ENCODE measurements around the gene MRPS16.

DNA sequence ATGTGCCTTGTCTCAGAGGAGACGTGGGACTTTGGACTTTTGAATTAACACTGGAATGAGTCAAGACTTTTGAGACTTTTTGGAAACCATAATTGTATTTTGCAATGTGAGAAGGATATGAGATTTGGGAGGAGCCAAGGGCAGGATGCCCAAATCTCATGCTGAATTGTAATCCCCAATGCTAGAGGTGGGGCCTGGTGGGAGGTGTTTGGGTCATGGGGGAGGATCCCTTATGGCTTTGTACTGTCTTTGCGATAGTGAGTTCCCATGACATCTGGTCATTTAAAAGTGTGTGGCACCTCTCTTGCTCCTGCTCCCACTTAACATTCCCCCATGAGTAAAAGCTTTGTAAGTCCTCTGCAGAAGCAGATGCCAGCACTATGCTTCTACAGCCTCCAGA, 44.6 kb downstream of the MRPS16 start:
- TF ChIP-seq EZH2phosphoT487 (IDR thresholded peaks at IDR 0.05; ENCODE audit: low read length), result no peak
- TF ChIP-seq, protein P1, sequence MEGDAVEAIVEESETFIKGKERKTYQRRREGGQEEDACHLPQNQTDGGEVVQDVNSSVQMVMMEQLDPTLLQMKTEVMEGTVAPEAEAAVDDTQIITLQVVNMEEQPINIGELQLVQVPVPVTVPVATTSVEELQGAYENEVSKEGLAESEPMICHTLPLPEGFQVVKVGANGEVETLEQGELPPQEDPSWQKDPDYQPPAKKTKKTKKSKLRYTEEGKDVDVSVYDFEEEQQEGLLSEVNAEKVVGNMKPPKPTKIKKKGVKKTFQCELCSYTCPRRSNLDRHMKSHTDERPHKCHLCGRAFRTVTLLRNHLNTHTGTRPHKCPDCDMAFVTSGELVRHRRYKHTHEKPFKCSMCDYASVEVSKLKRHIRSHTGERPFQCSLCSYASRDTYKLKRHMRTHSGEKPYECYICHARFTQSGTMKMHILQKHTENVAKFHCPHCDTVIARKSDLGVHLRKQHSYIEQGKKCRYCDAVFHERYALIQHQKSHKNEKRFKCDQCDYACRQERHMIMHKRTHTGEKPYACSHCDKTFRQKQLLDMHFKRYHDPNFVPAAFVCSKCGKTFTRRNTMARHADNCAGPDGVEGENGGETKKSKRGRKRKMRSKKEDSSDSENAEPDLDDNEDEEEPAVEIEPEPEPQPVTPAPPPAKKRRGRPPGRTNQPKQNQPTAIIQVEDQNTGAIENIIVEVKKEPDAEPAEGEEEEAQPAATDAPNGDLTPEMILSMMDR (IDR thresholded peaks at IDR 0.05; ENCODE audit: low read length), result no peak

All from MM.1S (cell line).